Hepatocyte (in vitro differentiated cells): ENCODE data around the gene OTUD4. TPM values are rescaled to one million over a fixed set of nuclear protein-coding genes. Genes with fewer than 3 reads are reported as not detected.

Experiments
- DNase-seq: peaks from one replicate; pipeline ENCODE4 v3.0.0-alpha.2; 2016; ENCODE audit warnings: low spot score
- H2AFZ ChIP-seq: fragments of 200-600 bp; sonication (generic); 2 replicates; pipeline ENCODE4 v1.6.0; 2016; ENCODE audit warnings: antibody characterized with exemption, mild to moderate bottlenecking
- H3K27ac ChIP-seq: fragments of 200-600 bp; sonication (generic); 2 replicates; pipeline ENCODE4 v1.5.1; 2016; ENCODE audit warnings: mild to moderate bottlenecking
- H3K27me3 ChIP-seq: fragments of 200-600 bp; sonication (generic); 2 replicates; pipeline ENCODE4 v1.6.1; 2016
- H3K36me3 ChIP-seq: fragments of 200-600 bp; sonication (generic); replicated peaks from 2 replicates; pipeline ENCODE4 v1.5.1; 2016; ENCODE audit warnings: low read depth; ENCODE audit not compliant: insufficient read depth
- H3K4me1 ChIP-seq: fragments of 200-600 bp; sonication (generic); 2 replicates; pipeline ENCODE4 v1.5.1; 2016; ENCODE audit warnings: mild to moderate bottlenecking, moderate library complexity; ENCODE audit not compliant: insufficient read depth
- H3K4me2 ChIP-seq: fragments of 200-600 bp; sonication (generic); 2 replicates; pipeline ENCODE4 v1.6.0; 2016
- H3K4me3 ChIP-seq: fragments of 200-600 bp; sonication (generic); 2 replicates; pipeline ENCODE4 v1.5.1; 2016; ENCODE audit warnings: mild to moderate bottlenecking
- H3K79me2 ChIP-seq: fragments of 200-600 bp; sonication (generic); 2 replicates; pipeline ENCODE4 v1.6.0; 2017; ENCODE audit warnings: mild to moderate bottlenecking
- H3K9me2 ChIP-seq: fragments of 200-600 bp; sonication (generic); replicated peaks from 2 replicates; pipeline ENCODE4 v1.6.0; 2017; ENCODE audit warnings: mild to moderate bottlenecking; ENCODE audit not compliant: insufficient read depth
- H3K9me3 ChIP-seq: fragments of 200-600 bp; sonication (generic); 2 replicates; pipeline ENCODE4 v1.5.1; 2016; ENCODE audit warnings: low read depth, mild to moderate bottlenecking
- H4K20me1 ChIP-seq: fragments of 200-600 bp; sonication (generic); 2 replicates; pipeline ENCODE4 v1.6.0; 2016; ENCODE audit warnings: mild to moderate bottlenecking; ENCODE audit not compliant: insufficient read depth, poor library complexity, severe bottlenecking
- CTCF ChIP-seq: fragments of 200-600 bp; sonication (generic); IDR thresholded peaks from 2 replicates; pipeline ENCODE4 v1.5.1; 2016; ENCODE audit warnings: antibody characterized with exemption, mild to moderate bottlenecking; ENCODE audit not compliant: poor library complexity
- EZH2 ChIP-seq: fragments of 200-600 bp; sonication (generic); IDR thresholded peaks from 2 replicates; pipeline ENCODE4 v1.6.1; 2016; ENCODE audit warnings: antibody characterized with exemption, mild to moderate bottlenecking, borderline replicate concordance
- EZH2phosphoT487 ChIP-seq: fragments of 200-600 bp; sonication (generic); IDR thresholded peaks from one replicate; pipeline ENCODE4 v1.6.1; 2018; ENCODE audit warnings: antibody characterized with exemption, mild to moderate bottlenecking, low read depth, moderate library complexity; ENCODE audit not compliant: unreplicated experiment, severe bottlenecking
- WGBS: methylation state at CpG from one replicate; pipeline ENCODE4 v1.1.6; 2016; ENCODE audit warnings: low lambda C conversion rate; ENCODE audit errors: missing lambda C conversion rate; 5-methylcytosine and 5-hydroxymethylcytosine counted together
- polyA plus RNA-seq: library from polyadenylated mRNA; unstranded; fragments of >200 nt; fragmentation: Nextera tagmentation; extraction: Ambion mirVana; gene quantifications from 2 replicates; pipeline ENCODE4 v1.2.1, GENCODE V29; 2016
- total RNA-seq: library from RNA; depleted of rRNA; stranded (reverse); fragments of >200 nt; gene quantifications from 2 replicates; pipeline ENCODE4 v1.2.3, GENCODE V29; 2014

OTUD4 gene
- total and polyA plus RNA-seq, 2 experiments from 2014 or later = 12.9 to 23.9 TPM

GRCh38 chr4:145130130-145130529 is 50.3 kb downstream of the OTUD4 start:
- Histone ChIP-seq H3K27me3 (no peaks in the 10 kb centered on the region), H3K4me1 (no peaks in the 10 kb centered on the region), H3K36me3 (no peaks in the 10 kb centered on the region), H3K79me2 (no peaks in the 10 kb centered on the region), H3K9me3 (no peaks in the 10 kb centered on the region), H2AFZ (no peak overlapping the region), H4K20me1 (no peaks in the 10 kb centered on the region), H3K9me2 (no peaks in the 10 kb centered on the region), H3K4me3 (no peak overlapping the region), H3K4me2 (no peak overlapping the region), H3K27ac (no peak overlapping the region)
- no peak for DNase-seq
- TF ChIP-seq CTCF (no peak), EZH2 (no peak), EZH2phosphoT487 (no peak)

- Histone ChIP-seq H3K27me3 (no peaks in the 10 kb centered on the region), H2AFZ (no peak overlapping the region), H3K9me3 (no peaks in the 10 kb centered on the region), H3K79me2 (no peaks in the 10 kb centered on the region), H3K9me2 (no peaks in the 10 kb centered on the region), H3K36me3 (peaks cover 4% of the 10 kb centered on the region), H3K4me1 (no peaks in the 10 kb centered on the region), H3K27ac (no peak overlapping the region), H3K4me2 (no peak overlapping the region), H4K20me1 (no peaks in the 10 kb centered on the region), H3K4me3 (no peak overlapping the region)
- DNase-seq = no peak
- 99% methylated on average over 2 of the region's 2 CpGs for WGBS
- TF ChIP-seq CTCF (no peak), EZH2 (no peak), EZH2phosphoT487 (no peak)
These were observed 55.0 kb downstream of the OTUD4 start for GRCh38 chr4:145125396-145125795.

GRCh38 chr4:145108128-145108527 is 72.3 kb downstream of the OTUD4 start:
- Histone ChIP-seq H3K36me3 (peaks cover 6% of the 10 kb centered on the region), H2AFZ (no peak overlapping the region), H3K4me1 (no peaks in the 10 kb centered on the region), H3K27ac (no peak overlapping the region), H3K4me3 (no peak overlapping the region), H4K20me1 (peaks cover 8% of the 10 kb centered on the region), H3K9me3 (no peaks in the 10 kb centered on the region), H3K27me3 (no peaks in the 10 kb centered on the region), H3K79me2 (peaks cover 19% of the 10 kb centered on the region), H3K4me2 (no peak overlapping the region), H3K9me2 (no peaks in the 10 kb centered on the region)
- DNase-seq = no peak
- TF ChIP-seq EZH2 (no peak), CTCF (no peak), EZH2phosphoT487 (no peak)

- peaks cover 6% of the 10 kb centered on the region for H3K36me3 ChIP-seq
- no peaks in the 10 kb centered on the region for H3K4me1 ChIP-seq
- H3K4me3 ChIP-seq = no peak overlapping the region
- no peak overlapping the region for H2AFZ ChIP-seq
- TF ChIP-seq CTCF (no peak), EZH2 (no peak), EZH2phosphoT487 (no peak)
- no peaks in the 10 kb centered on the region for H3K9me2 ChIP-seq
- H3K27ac ChIP-seq = no peak overlapping the region
- H3K4me2 ChIP-seq = no peak overlapping the region
- no peak for DNase-seq
- 83% methylated on average over 2 of the region's 2 CpGs for WGBS
- H4K20me1 ChIP-seq = peaks cover 8% of the 10 kb centered on the region
- no peaks in the 10 kb centered on the region for H3K27me3 ChIP-seq
- peaks cover 29% of the 10 kb centered on the region for H3K79me2 ChIP-seq
- H3K9me3 ChIP-seq = no peaks in the 10 kb centered on the region
These were observed 73.3 kb downstream of the OTUD4 start for GRCh38 chr4:145107126-145107525.
